Measurements from ENCODE around the gene ZBTB48.

ZBTB48 gene

GRCh38 chr1:6585081-6585722 is 5.4 kb downstream of the ZBTB48 start:
- no peak overlapping the region for H3K27ac ChIP-seq (ENCODE audit: low read depth, low read length)
- no peak overlapping the region for H3K4me3 ChIP-seq (ENCODE audit: low read depth, low read length)
- H3K9ac ChIP-seq (ENCODE audit: low read depth, low read length), result no peak overlapping the region
- peaks cover 42% of the 10 kb centered on the region for H3K36me3 ChIP-seq (ENCODE audit: control insufficient read depth, insufficient read depth, low read length)
- no peaks in the 10 kb centered on the region for H3K4me1 ChIP-seq (ENCODE audit: control insufficient read depth, insufficient read depth, low read length)
- H3K27me3 ChIP-seq (ENCODE audit: control insufficient read depth, insufficient read depth, low read length), result no peaks in the 10 kb centered on the region
- no peaks in the 10 kb centered on the region for H3K9me3 ChIP-seq (ENCODE audit: control insufficient read depth, insufficient read depth, low read length)

GRCh38 chr1:6585841-6586240 is 6.0 kb downstream of the ZBTB48 start:
- Histone ChIP-seq H3K9ac (ENCODE audit: low read depth, low read length) (no peak overlapping the region), H3K4me3 (ENCODE audit: low read depth, low read length) (no peak overlapping the region), H3K36me3 (ENCODE audit: control insufficient read depth, insufficient read depth, low read length) (peaks cover 49% of the 10 kb centered on the region)

DNA sequence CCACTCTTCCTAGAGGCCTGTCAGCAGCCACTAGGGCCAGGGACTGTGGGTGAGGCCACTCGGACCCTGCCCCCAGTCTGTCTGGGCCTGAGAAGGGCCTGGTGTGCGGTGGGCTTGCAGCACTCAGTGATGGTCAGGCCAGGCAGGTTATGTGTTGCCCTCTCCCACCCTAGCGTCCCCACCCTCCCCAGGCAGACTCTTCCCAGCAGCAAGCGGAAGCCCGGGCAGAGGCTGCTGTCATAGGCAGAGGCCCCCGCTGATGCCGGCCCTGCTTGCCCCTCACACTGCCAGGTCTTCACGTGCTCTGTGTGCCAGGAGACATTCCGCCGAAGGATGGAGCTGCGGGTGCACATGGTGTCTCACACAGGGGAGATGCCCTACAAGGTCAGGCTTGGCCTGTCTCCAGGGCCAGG is 6.6 kb downstream of the ZBTB48 start:
- Histone ChIP-seq H3K9ac (ENCODE audit: low read depth, low read length) (no peak overlapping the region), H3K27me3 (ENCODE audit: control insufficient read depth, insufficient read depth, low read length) (no peaks in the 10 kb centered on the region), H3K4me1 (ENCODE audit: control insufficient read depth, insufficient read depth, low read length) (no peaks in the 10 kb centered on the region), H3K4me3 (ENCODE audit: low read depth, low read length) (no peak overlapping the region), H3K27ac (ENCODE audit: low read depth, low read length) (no peak overlapping the region), H3K36me3 (ENCODE audit: control insufficient read depth, insufficient read depth, low read length) (peaks cover 54% of the 10 kb centered on the region), H3K9me3 (ENCODE audit: control insufficient read depth, insufficient read depth, low read length) (no peaks in the 10 kb centered on the region)

More at GRCh38 chr1:6585841-6586240, 6.0 kb downstream of the ZBTB48 start:
- Histone ChIP-seq H3K9me3 (ENCODE audit: control insufficient read depth, insufficient read depth, low read length) (no peaks in the 10 kb centered on the region), H3K27me3 (ENCODE audit: control insufficient read depth, insufficient read depth, low read length) (no peaks in the 10 kb centered on the region), H3K27ac (ENCODE audit: low read depth, low read length) (no peak overlapping the region), H3K4me1 (ENCODE audit: control insufficient read depth, insufficient read depth, low read length) (no peaks in the 10 kb centered on the region)

DNA sequence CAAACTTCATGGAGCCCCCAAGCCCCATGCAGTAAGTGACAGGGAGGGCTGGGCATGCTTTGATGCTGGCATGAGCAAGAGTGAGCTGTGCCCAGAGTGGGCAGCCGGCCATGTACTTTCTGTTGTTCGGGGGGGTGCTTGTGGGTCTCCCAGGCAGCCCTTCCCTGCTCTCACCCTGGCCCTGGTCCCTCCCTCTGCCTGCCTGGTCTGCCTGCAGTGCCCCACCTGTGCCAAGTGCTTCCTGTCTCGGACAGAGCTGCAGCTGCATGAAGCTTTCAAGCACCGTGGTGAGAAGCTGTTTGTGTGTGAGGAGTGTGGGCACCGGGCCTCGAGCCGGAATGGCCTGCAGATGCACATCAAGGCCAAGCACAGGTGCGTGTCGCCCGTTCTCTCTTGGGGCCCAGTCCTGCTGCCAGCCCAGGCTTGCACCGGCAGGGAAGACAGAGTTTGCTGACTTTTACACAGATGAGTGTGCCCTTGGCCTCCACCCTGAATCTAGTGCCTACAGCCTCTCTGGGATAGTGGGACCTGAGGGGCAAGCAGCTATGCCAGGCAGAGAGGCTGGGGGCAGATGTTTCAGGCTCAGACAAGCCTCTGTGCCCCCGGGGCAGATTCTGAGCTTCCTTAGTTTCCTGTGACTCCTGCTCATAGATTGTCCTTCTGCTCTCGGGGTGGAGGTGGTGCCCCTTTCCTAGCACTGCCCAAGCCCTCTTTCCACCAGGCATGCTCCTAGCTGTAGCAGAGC is 7.6 kb downstream of the ZBTB48 start:
- H3K4me3 ChIP-seq (ENCODE audit: low read depth, low read length), result no peak overlapping the region
- H3K9me3 ChIP-seq (ENCODE audit: control insufficient read depth, insufficient read depth, low read length), result no peaks in the 10 kb centered on the region
- no peaks in the 10 kb centered on the region for H3K27me3 ChIP-seq (ENCODE audit: control insufficient read depth, insufficient read depth, low read length)
- H3K9ac ChIP-seq (ENCODE audit: low read depth, low read length), result no peak overlapping the region
- no peak overlapping the region for H3K27ac ChIP-seq (ENCODE audit: low read depth, low read length)
- H3K4me1 ChIP-seq (ENCODE audit: control insufficient read depth, insufficient read depth, low read length), result no peaks in the 10 kb centered on the region
- peaks cover 56% of the 10 kb centered on the region for H3K36me3 ChIP-seq (ENCODE audit: control insufficient read depth, insufficient read depth, low read length)

DNA sequence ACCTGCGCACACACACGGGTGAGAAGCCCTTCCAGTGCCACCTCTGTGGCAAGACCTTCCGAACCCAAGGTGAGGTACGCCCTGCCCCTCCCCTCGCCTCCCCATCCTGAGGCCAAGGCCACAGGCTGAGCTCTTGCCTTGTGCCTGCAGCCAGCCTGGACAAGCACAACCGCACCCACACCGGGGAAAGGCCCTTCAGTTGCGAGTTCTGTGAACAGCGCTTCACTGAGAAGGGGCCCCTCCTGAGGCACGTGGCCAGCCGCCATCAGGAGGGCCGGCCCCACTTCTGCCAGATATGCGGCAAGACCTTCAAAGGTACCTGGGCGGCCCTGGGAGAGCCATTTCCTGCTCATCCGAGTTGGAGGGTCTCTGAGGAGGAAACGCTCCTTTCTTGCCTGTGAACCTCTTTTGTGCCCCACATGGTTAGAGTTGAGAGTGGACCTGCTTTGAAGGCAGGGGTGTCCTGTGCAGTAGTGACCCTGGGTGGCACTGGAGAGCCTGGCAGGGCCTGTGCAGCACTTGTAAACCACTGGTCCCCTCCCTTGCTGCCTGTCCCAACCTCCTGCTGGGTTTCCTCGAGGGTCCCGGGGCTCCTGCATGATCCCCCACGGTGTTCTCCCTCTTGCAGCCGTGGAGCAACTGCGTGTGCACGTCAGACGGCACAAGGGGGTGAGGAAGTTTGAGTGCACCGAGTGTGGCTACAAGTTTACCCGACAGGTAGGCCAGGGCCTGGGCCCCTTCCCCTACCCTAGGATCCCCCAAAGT is 8.5 kb downstream of the ZBTB48 start:
- Histone ChIP-seq H3K4me3 (ENCODE audit: low read depth, low read length) (no peak overlapping the region), H3K36me3 (ENCODE audit: control insufficient read depth, insufficient read depth, low read length) (peaks cover 63% of the 10 kb centered on the region), H3K9ac (ENCODE audit: low read depth, low read length) (no peak overlapping the region), H3K27ac (ENCODE audit: low read depth, low read length) (no peak overlapping the region), H3K4me1 (ENCODE audit: control insufficient read depth, insufficient read depth, low read length) (no peaks in the 10 kb centered on the region), H3K9me3 (ENCODE audit: control insufficient read depth, insufficient read depth, low read length) (no peaks in the 10 kb centered on the region), H3K27me3 (ENCODE audit: control insufficient read depth, insufficient read depth, low read length) (no peaks in the 10 kb centered on the region)

- Histone ChIP-seq H3K4me3 (ENCODE audit: low read depth, low read length) (no peak overlapping the region), H3K27me3 (ENCODE audit: control insufficient read depth, insufficient read depth, low read length) (no peaks in the 10 kb centered on the region), H3K36me3 (ENCODE audit: control insufficient read depth, insufficient read depth, low read length) (peaks cover 70% of the 10 kb centered on the region), H3K9me3 (ENCODE audit: control insufficient read depth, insufficient read depth, low read length) (no peaks in the 10 kb centered on the region), H3K9ac (ENCODE audit: low read depth, low read length) (no peak overlapping the region), H3K4me1 (ENCODE audit: control insufficient read depth, insufficient read depth, low read length) (no peaks in the 10 kb centered on the region), H3K27ac (ENCODE audit: low read depth, low read length) (no peak overlapping the region)
Observed at GRCh38 chr1:6588893-6589520, 9.2 kb downstream of the ZBTB48 start.

DNA sequence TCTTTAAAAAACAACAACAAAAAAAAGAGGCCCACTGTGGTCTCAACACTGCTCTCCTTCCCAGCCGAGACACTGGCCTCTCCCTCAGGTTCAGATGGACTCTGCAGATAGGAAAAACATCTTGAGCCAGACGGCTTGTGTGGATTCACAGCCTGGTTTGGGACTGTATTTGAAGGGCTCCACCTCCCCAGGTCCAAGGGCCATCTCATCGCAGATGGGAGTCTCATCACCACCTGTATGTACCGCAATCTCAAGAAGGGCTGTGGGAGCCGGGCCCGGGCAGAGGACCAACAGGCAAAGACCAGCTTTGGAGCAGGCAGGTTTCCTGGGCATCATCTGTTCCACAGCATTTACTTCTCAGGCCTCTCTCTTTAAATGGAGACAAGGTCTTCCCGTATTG is 10.3 kb downstream of the ZBTB48 start:
- Histone ChIP-seq H3K36me3 (ENCODE audit: control insufficient read depth, insufficient read depth, low read length) (peaks cover 81% of the 10 kb centered on the region), H3K9me3 (ENCODE audit: control insufficient read depth, insufficient read depth, low read length) (no peaks in the 10 kb centered on the region), H3K27me3 (ENCODE audit: control insufficient read depth, insufficient read depth, low read length) (no peaks in the 10 kb centered on the region), H3K27ac (ENCODE audit: low read depth, low read length) (no peak overlapping the region), H3K4me1 (ENCODE audit: control insufficient read depth, insufficient read depth, low read length) (no peaks in the 10 kb centered on the region), H3K4me3 (ENCODE audit: low read depth, low read length) (no peak overlapping the region), H3K9ac (ENCODE audit: low read depth, low read length) (no peak overlapping the region)

- no peaks in the 10 kb centered on the region for H3K9me3 ChIP-seq (ENCODE audit: control insufficient read depth, insufficient read depth, low read length)
- H3K27me3 ChIP-seq (ENCODE audit: control insufficient read depth, insufficient read depth, low read length), result no peaks in the 10 kb centered on the region
- no peak overlapping the region for H3K4me3 ChIP-seq (ENCODE audit: low read depth, low read length)
- no peaks in the 10 kb centered on the region for H3K4me1 ChIP-seq (ENCODE audit: control insufficient read depth, insufficient read depth, low read length)
- no peak overlapping the region for H3K9ac ChIP-seq (ENCODE audit: low read depth, low read length)
- H3K27ac ChIP-seq (ENCODE audit: low read depth, low read length), result no peak overlapping the region
- peaks cover 93% of the 10 kb centered on the region for H3K36me3 ChIP-seq (ENCODE audit: control insufficient read depth, insufficient read depth, low read length)
Observed at GRCh38 chr1:6591222-6591621, 11.4 kb downstream of the ZBTB48 start.

GRCh38 chr1:6591644-6592043 is 11.8 kb downstream of the ZBTB48 start:
- H3K27ac ChIP-seq (ENCODE audit: low read depth, low read length), result no peak overlapping the region
- H3K4me3 ChIP-seq (ENCODE audit: low read depth, low read length), result no peak overlapping the region
- H3K27me3 ChIP-seq (ENCODE audit: control insufficient read depth, insufficient read depth, low read length), result no peaks in the 10 kb centered on the region
- H3K9me3 ChIP-seq (ENCODE audit: control insufficient read depth, insufficient read depth, low read length), result no peaks in the 10 kb centered on the region
- no peaks in the 10 kb centered on the region for H3K4me1 ChIP-seq (ENCODE audit: control insufficient read depth, insufficient read depth, low read length)
- peaks cover 97% of the 10 kb centered on the region for H3K36me3 ChIP-seq (ENCODE audit: control insufficient read depth, insufficient read depth, low read length)
- H3K9ac ChIP-seq (ENCODE audit: low read depth, low read length), result no peak overlapping the region

GRCh38 chr1:6592441-6592840 is 12.6 kb downstream of the ZBTB48 start:
- H3K4me1 ChIP-seq (ENCODE audit: control insufficient read depth, insufficient read depth, low read length), result no peaks in the 10 kb centered on the region
- H3K4me3 ChIP-seq (ENCODE audit: low read depth, low read length), result no peak overlapping the region
- H3K9me3 ChIP-seq (ENCODE audit: control insufficient read depth, insufficient read depth, low read length), result no peaks in the 10 kb centered on the region
- H3K36me3 ChIP-seq (ENCODE audit: control insufficient read depth, insufficient read depth, low read length), result peaks cover 97% of the 10 kb centered on the region
- no peak overlapping the region for H3K27ac ChIP-seq (ENCODE audit: low read depth, low read length)
- no peak overlapping the region for H3K9ac ChIP-seq (ENCODE audit: low read depth, low read length)
- no peaks in the 10 kb centered on the region for H3K27me3 ChIP-seq (ENCODE audit: control insufficient read depth, insufficient read depth, low read length)
